ENCODE results near the gene RASSF1. TPM values are rescaled to one million over a fixed set of nuclear protein-coding genes. Genes with fewer than 3 reads are reported as not detected.

The RASSF1 gene
- total RNA-seq, 1 experiment from 2014 or later: 15.8 TPM

DNA sequence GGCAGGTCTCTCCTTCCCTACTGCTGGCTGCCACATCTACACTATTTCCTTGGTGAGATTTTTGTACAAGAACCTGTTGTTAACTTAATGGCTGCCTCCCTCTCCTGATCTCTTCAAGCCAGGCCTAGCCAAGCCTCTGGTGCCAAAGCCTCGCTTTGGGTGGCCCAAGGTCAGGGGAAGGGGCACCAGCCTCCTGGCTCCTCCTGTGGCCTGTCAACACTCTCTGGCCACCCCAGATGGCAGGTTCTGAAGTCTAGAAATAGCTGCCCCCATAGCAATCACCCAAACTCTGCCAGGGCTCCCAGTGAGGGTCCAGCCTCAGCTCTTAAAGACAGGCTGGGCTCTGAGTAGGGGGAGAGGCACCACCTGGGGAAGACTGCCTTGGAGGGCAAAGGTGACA is 53.4 kb downstream of the RASSF1 start:
- DNase-seq: no peak
- Mint-ChIP-seq H3K4me3 (no peak overlapping the region; a peak in 1 of 5 replicates), H3K4me1 (peaks cover 5 to 6% of the 10 kb centered on the region in 2 experiments), H3K9me3 (no peaks in the 10 kb centered on the region), H3K27me3 (ENCODE audit: low read depth) (peaks cover 1% of the 10 kb centered on the region; the same call in 1 of the 2 replicates), H3K36me3 (ENCODE audit: insufficient read depth in 1 of 3, low read depth in 3 of 3) (peaks cover 26 to 44% (median 40%) of the 10 kb centered on the region in 3 experiments; a peak in 6 of 7 replicates), H3K27ac (no peak overlapping the region)
- H2BK20ac ChIP-seq (ENCODE audit: low read depth, low read length, poor library complexity, severe bottlenecking): no peak overlapping the region
- no peak overlapping the region for H3K4ac ChIP-seq (ENCODE audit: low read depth, low read length)
- H4K8ac ChIP-seq (replicated peaks; ENCODE audit: insufficient read length, low read depth, low read length): no peak overlapping the region
- H3K4me1 ChIP-seq (ENCODE audit: insufficient read depth, low read length): no peaks in the 10 kb centered on the region
- no peak overlapping the region for H2BK120ac ChIP-seq (ENCODE audit: low read depth, low read length, poor library complexity, severe bottlenecking)
- no peaks in the 10 kb centered on the region for H3K79me1 ChIP-seq (ENCODE audit: insufficient read depth, low read depth, low read length, poor library complexity, severe bottlenecking)
- H2AK5ac ChIP-seq (ENCODE audit: insufficient read length, low read length): no peak overlapping the region
- H2BK5ac ChIP-seq (ENCODE audit: insufficient read length, low read length): no peak overlapping the region
- H3K27me3 ChIP-seq (ENCODE audit: insufficient read depth, low read length): no peaks in the 10 kb centered on the region
- H3K14ac ChIP-seq (ENCODE audit: insufficient read depth, low read length): no peak overlapping the region
- H3K27ac ChIP-seq (ENCODE audit: insufficient read length, low read depth, low read length): no peak overlapping the region
- TF ChIP-seq, protein P1, sequence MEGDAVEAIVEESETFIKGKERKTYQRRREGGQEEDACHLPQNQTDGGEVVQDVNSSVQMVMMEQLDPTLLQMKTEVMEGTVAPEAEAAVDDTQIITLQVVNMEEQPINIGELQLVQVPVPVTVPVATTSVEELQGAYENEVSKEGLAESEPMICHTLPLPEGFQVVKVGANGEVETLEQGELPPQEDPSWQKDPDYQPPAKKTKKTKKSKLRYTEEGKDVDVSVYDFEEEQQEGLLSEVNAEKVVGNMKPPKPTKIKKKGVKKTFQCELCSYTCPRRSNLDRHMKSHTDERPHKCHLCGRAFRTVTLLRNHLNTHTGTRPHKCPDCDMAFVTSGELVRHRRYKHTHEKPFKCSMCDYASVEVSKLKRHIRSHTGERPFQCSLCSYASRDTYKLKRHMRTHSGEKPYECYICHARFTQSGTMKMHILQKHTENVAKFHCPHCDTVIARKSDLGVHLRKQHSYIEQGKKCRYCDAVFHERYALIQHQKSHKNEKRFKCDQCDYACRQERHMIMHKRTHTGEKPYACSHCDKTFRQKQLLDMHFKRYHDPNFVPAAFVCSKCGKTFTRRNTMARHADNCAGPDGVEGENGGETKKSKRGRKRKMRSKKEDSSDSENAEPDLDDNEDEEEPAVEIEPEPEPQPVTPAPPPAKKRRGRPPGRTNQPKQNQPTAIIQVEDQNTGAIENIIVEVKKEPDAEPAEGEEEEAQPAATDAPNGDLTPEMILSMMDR (conservative IDR thresholded peaks at IDR 0.05): no peak
- no peaks in the 10 kb centered on the region for H4K20me1 ChIP-seq (ENCODE audit: control insufficient read depth, insufficient read depth, insufficient read length)
- H3K4me2 ChIP-seq (ENCODE audit: insufficient read depth, insufficient read length, low read length): no peak overlapping the region
- no peak overlapping the region for H3K18ac ChIP-seq (ENCODE audit: insufficient read length, low read depth, low read length)
- no peaks in the 10 kb centered on the region for H3K9me3 ChIP-seq (ENCODE audit: control insufficient read depth, low read depth, low read length)
- H3K23me2 ChIP-seq (ENCODE audit: insufficient read length, low read depth, low read length, poor library complexity, severe bottlenecking): peaks cover 5% of the 10 kb centered on the region
- H4K5ac ChIP-seq (ENCODE audit: insufficient read length, low read depth, low read length): no peak overlapping the region
- no peak overlapping the region for H2BK12ac ChIP-seq (ENCODE audit: insufficient read length, low read depth, low read length)
- H3K56ac ChIP-seq (ENCODE audit: insufficient read length, low read depth, low read length): no peak overlapping the region
- no peak overlapping the region for H4K91ac ChIP-seq (ENCODE audit: insufficient read length, low read depth, low read length)
- H3T11ph ChIP-seq (ENCODE audit: low read length): no peak overlapping the region
- H3K9ac ChIP-seq (ENCODE audit: extremely low read depth, insufficient read length, low read length): no peak overlapping the region
- H2AFZ ChIP-seq (ENCODE audit: low read length): no peak overlapping the region
- H2BK15ac ChIP-seq (ENCODE audit: low read depth, low read length): no peak overlapping the region
- peaks cover 3% of the 10 kb centered on the region; the same call in 1 of the 2 replicates for H3K79me2 ChIP-seq (ENCODE audit: insufficient read depth, low read length)
- no CpG with 5 or more reads among the region's 1 CpG for WGBS (ENCODE audit: extremely low coverage, insufficient read length, low lambda C conversion rate)
- H3K23ac ChIP-seq (ENCODE audit: insufficient read length, low read depth, low read length): no peak overlapping the region
